Measurements from ENCODE around the gene RMDN2.

DNA sequence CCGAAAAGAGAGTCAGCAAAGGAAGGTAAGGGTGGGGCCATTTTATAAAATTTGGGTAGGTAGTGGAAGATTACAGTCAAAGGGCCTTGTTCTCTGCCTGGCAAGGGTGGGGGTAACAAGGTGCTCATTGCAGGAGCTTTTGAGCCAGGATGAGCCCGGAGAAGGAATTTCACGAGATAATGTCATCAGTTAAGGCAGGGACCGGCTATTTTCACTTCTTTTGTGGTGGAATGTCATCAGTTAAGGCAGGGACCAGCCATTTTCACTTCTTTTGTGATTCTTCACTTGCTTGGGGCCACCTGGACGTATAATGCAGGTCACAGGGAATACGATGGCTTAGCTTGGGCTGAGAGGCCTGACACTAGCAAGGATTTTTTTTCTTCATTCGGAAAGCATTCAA is 92.7 kb downstream of the RMDN2 start:
- TF ChIP-seq CTCF (IDR thresholded peaks at IDR 0.05) (no peak), POLR2A (IDR thresholded peaks at IDR 0.05) (no peak)

Data from thyroid gland (tissue), 4 donors.